Stimulated activated CD4-positive, alpha-beta T cell treated with anti-CD3 and anti-CD28 coated beads, Interleukin-1b, Interleukin-23, amount 100 ng/mL, for 1 hour (primary cell): ENCODE data around the gene RFX8.
"Not testable (repeated sequence)": the region's sequence is repeated elsewhere in the genome, so short reads cannot be mapped to it uniquely, and the experiment has no call there.

ENCODE experiments used
- DNase-seq, 2 donors: peaks; one replicate each; pipeline ENCODE4 v3.0.0-alpha.2; 2020; ENCODE audit warnings: low read depth in 2 of 2

RFX8 gene

GRCh38 chr2:101474731-101475384 is at the start of gene RFX8:
TSS of gene RFX8 (minus strand) at chr2:101475112. CDS start at chr2:101466848, 8,264 bp downstream.
- DNase-seq = peak in 1 of 2 donors; percentile 16

GRCh38 chr2:101521487-101521886 is 46.6 kb upstream of the RFX8 start:
- no peak for DNase-seq

DNA sequence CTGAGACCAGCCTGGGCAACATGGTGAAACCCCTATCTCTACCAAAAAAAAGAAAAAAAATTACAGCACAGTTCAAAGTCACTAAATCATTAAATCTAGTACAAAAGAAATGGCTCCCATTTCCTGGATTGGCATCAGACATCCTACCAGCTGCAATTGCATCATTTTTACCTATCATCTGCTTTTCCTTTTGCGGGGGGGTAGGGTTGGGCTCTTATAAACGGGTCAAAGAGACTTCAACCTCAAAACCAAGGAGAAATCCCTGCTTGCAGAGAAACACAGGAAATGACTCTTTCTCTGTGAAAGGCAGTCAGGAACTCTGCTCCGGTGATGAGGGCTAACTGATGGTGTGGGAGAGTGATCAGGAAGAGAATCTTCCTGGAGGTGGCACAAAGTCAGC is 45.3 kb upstream of the RFX8 start:
- no peak for DNase-seq

DNA sequence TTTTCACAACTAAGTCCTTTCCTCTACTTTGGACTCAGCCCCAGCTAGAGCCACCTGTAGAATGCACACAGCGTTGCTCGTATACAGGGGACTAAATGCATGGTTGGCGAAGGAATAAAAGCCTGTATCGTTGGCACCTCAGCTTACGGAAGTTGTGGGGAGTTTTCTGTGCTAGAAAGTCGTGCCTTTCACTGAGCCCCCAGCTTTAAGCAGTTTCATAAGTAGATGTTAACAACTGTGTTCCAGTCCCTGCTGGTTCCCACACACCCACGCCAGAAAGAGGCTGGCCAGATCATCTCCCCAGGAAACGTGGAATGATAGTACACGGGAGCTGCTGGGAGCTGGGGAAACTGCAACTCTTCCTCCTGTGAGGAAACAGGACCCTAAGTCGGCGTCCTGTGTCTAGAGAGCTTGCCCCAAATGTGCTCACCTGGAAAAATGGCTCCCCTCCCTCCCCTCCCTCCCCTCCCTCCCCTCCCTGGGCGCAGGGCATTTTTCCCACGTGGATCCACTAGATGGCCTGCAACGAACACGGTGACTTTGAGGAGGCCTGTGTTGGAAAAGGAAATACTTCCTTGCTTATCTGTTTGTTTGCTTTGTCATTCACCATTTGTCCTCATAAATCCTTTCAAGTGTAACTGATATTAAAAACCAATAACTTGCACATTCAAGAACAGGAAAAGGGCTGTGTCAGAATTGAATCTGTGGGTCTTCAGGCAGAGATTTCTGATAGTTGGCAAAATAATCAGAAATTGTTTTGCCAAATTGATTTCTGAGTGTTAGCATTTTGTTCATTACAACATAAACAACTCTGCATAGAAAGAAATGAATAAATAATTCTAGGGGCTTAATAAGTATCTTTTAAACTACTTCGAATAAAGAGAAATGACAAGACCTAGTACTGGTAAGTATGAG is 43.9 kb upstream of the RFX8 start:
- no peak for DNase-seq

DNA sequence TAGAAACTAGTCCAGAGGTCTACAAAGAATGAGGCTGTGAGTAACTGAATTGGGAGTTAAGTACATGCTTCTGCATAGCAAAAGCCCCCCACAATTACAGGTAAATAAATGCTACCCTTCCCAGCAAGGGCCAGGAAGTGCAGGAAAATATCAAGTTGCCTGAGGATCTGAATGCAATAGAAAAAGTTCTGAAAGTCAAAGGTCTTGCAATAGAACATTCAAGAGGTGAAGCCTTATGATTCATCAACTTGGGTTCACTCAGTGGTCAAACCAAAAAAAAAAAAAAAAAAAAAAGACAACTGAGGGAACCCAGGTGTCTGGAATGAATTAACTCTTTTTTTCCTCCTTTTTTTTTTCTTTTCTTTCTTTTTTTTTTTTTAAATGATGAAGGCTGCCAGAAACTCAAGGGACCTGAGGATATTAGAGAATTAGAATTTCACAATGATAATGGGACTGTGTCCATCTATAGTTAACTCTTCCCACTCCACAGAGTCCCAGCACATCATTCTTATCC is 42.9 kb upstream of the RFX8 start:
- no peak for DNase-seq

DNA sequence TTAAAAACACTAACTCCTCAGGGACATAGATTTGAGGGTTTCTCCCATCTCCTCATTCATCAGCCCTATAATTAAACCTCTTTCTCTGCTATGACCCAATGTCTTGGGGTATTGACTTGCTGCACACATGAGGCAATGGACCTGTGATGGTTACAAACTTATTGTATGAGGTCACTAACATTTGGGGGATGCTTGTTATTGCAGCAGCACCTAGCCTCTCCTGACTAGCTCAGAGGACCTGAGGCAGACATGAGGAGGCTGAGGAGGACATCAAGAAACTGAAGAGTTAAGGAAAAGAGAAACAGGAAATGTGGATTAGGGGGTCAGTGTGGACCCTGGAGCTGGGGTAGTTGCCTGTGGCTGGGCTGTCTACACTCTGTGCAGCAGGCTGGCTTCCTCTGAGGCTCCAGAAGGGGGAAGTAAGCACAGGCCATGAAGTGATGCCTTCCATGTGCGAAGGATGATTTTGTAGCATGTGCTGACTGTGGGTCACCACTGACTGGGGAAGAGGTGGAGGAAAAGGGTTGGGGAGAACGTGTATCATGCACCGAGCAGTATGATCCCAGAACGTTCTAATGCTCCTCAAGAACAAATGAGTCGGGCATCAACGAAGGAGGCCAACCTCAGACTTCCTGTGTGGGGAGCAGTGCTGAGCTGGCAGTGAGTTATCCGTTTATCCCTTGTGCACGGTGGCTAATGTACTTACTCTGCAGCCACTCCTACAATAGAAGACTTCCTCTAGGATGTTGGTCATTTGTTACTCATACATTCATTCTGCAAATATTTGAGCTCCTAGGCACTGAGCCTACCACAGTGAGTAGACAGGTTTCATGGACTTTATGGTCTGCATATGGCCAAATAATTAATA is 42.1 kb upstream of the RFX8 start:
- DNase-seq = no peak

DNA sequence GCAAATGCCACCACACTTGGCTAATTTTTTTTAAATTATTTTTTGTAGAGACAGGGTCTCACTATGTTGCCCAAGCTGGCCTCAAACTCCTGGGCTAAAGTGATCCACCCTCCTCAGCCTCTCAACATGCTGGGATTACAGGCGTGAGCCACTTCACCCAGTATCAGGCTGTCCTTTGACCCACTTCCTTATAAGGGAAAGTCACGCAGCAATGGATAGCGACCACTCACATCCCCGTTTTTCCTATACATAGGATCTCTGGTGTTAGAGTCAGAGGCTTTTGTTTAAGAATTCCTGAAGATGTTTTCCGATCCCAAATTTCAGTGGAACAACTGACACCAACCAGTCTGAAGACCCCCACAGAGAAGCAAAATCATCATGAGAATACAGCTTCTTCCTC is 41.4 kb upstream of the RFX8 start:
- DNase-seq = no peak

DNA sequence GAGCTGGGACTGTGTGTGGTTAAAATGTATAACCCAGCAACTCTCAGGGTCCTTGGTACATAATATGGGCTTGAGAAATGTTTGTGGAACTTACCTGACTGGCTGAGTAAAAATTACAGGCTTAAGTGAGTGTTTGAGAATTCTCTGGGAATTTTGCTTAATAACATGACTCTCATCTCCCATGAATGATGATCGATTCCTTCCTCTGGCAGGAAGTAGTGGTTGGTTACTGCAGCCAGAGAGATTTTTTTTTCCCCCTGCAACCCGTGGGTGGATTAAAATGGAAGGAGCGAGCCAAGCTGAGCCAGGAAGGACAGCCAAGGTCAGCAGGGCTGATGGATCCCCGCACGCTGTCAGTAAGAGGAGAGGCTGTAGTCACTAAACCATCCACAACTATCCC is 40.6 kb upstream of the RFX8 start:
- DNase-seq = no peak

GRCh38 chr2:101512993-101513392 is 38.1 kb upstream of the RFX8 start:
- no peak for DNase-seq

DNA sequence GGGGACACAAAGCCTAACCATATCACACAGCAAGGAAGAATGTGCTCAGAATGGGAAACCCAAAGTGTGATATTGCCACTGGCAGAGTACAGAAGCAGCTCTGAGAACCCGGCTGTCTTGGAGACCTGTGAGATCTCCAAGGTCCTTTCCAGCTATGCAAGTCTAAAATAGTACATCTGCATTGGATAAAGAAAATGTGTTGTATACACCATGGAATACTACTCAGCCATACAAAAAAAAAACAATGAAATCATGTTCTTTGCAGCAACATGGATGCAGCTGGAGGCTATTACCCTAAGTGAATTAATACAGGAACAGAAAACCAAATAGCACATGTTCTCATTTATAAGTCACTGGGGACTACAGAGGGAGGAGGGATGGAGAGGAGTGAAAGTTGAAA is 36.5 kb upstream of the RFX8 start:
- no peak for DNase-seq

DNA sequence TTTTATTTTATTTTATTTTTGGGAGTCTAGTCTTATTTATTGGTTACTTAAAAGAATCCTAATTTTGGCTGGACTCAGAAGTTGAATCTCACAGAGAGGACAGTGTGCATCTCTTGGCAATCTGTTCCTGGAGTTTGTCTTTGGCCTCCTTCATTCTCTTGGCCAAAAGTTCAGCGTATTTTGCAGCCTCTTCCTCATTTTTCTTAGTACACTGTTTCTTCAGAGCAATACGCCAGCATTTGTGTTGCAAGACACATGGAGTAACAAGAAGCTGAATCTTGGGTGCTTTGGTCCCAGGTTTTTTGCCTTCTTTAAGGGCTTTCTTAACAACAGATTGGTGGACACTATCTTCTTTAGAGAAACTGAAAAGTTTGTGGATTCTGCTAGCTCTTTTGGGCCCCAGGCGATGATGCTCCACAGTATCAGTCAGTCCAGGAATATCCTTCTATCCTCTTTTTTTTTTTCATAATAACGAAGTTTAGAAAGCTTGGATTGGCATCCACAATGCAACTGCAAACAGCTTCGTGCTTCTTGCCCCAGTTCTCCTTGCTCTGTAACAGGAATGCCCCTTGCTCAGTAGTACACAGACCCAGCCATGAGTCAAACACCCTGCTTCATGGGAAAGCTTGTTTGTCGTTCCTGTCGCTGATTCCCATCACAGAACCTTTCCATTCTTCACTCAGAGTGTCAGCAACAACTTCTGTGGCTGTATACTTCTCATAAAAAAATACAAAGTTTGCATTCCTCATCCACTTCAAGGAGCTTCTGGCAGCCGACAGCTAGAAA is 34.8 kb upstream of the RFX8 start:
- DNase-seq = no peak

DNA sequence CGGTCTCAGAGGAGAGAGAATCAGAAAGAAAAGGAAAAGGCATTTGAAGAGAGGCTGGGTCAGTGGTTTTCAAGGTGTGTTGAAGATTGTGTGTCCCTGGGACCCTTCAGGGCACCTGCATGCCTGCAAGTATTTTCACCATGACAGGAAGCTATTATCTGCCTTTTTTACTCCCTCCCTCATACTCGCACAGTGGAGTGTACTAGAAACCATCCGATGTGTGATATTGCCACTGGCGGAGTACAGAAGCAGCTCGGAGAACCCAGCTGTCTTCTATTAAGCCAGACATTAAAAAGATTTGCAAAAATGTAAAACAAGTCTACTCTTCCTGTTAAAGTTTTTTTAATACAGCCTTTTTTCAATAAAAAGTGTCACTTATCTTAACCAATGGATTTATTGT is 33.7 kb upstream of the RFX8 start:
- no peak for DNase-seq

- not testable (repeated sequence) for DNase-seq
Observed at GRCh38 chr2:101505276-101505675, 30.4 kb upstream of the RFX8 start.

- DNase-seq = not testable (repeated sequence)
Observed at GRCh38 chr2:101504744-101505143, 29.8 kb upstream of the RFX8 start.

GRCh38 chr2:101502095-101502494 is 27.2 kb upstream of the RFX8 start:
- DNase-seq = no peak

DNA sequence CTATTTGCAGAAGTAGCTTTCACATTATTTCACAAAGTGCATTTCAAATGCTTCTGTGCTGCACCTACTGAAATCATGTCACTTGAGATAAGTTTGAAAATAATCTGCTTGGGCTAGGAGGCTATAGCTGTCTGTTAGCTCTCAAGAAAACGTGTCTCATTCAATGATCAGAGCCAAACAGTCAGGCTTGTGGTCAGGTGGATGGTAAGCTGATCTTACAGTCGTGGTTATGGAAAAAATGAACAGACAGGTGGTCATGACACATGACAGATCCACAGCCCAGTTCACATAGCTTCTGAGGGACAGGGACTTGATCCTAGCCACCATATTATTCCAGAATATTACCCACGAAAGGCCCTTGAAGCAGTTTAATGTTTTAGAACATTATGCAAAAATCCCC is 26.5 kb upstream of the RFX8 start:
- no peak for DNase-seq

DNA sequence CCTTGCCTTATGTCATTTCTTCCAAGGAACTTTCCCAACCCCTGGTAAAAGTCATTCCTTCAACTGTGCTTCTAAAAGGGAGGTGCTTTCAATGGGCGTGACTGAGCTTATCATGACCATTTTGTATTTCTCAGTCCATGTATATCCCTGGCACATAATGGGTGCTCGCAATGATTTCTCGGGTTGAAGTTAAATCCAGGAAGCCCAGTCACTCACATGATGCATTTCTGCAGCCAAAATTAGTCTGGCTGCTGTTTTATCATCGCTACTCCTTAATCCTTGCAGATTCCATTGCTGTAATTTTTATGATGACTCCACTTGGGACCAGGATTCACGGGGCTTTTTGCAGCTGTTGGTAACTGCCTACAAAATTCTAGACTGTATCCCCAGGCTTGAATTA is 25.9 kb upstream of the RFX8 start:
- DNase-seq = no peak

DNA sequence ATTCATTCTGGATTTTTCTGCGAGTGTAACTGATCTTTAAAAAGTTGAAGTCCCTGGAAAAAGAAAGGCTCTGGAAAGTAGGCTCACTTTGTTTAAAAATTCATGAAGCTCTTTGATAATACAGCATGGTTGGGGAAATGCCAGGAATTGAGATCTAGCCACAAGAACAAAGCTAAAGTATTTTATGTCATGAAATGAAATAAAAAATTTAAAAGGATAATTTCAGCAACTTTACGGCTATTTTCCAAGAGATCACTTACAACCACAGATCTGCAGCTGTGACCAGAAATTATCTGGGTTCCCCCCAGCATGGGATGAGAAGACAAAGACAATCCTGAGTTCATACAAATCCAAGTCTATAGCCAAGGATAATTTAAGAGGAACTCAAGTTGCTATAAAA is 25.3 kb upstream of the RFX8 start:
- no peak for DNase-seq

DNA sequence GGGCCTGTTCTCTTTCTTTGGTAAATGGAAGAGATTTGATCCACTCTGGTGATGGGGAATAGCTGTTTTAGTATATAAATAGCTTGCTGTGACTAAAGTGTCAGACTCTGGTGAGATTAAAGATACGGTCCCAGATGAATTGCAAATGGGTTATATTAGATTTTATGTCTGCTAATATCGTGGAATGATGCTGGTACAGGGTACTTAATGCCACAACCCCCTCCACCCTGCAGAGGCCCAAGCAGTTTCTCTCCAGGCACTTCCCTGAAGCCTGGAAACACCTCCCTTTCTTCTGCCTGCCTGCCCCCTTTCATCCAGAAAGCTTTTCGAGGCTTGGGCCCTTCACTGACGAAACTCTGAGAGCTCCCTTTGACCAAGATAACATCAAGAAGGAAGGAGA is 21.4 kb upstream of the RFX8 start:
- no peak for DNase-seq

- no peak for DNase-seq
Observed at GRCh38 chr2:101492936-101493473, 18.1 kb upstream of the RFX8 start.

DNA sequence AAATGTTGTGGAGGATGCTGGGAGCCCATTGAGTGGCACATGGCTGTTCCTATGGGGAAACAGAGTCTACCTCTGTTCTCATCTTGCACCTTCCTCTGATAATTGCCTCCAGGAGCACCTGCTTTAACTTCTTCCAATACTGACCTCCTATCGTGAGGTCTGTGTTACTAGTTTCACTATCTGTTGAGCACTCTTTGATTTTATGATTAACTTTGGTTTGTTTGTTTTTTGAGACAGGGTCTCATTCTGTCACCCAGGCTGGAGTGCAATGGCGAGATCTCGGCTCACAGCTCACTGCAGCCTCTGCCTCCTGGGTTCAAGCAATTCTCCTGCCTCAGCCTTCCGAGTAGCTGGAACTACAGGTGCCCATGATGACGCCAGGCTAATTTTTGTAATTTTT is 12.1 kb upstream of the RFX8 start:
- DNase-seq = no peak
